HEK293 (cell line): ENCODE results near the gene DCUN1D3.

ENCODE experiments used
- BCL11A ChIP-seq: fragments of 450-650 bp; formaldehyde crosslinking; IDR thresholded peaks from 2 replicates; pipeline ENCODE4 v1.5.1; 2016; ENCODE audit warnings: low read depth, missing biosample characterization, missing genetic modification characterization
- GFI1B ChIP-seq: fragments of 450-650 bp; formaldehyde crosslinking; IDR thresholded peaks from 2 replicates; pipeline ENCODE4 v1.5.1; 2016; ENCODE audit warnings: missing biosample characterization, missing genetic modification characterization
- KLF10 ChIP-seq: fragments of 450-650 bp; IDR thresholded peaks from 2 replicates; pipeline ENCODE4 v1.5.1; 2018; ENCODE audit warnings: missing biosample characterization, mild to moderate bottlenecking, missing genetic modification characterization
- RBAK ChIP-seq: fragments of 450-650 bp; formaldehyde crosslinking; IDR thresholded peaks from 2 replicates; pipeline ENCODE4 v1.5.1; 2016; ENCODE audit warnings: missing biosample characterization, missing genetic modification characterization
- SP7 ChIP-seq: fragments of 450-650 bp; formaldehyde crosslinking; IDR thresholded peaks from 2 replicates; pipeline ENCODE4 v1.5.1; 2016; ENCODE audit warnings: missing biosample characterization, missing genetic modification characterization
- ZBTB7A ChIP-seq: fragments of 450-650 bp; formaldehyde crosslinking; IDR thresholded peaks from 2 replicates; pipeline ENCODE4 v1.5.1; 2016; ENCODE audit warnings: low read depth, missing biosample characterization, missing genetic modification characterization
- ZFP37 ChIP-seq: fragments of 450-650 bp; formaldehyde crosslinking; IDR thresholded peaks from 2 replicates; pipeline ENCODE4 v1.5.1; 2016; ENCODE audit warnings: missing biosample characterization, missing genetic modification characterization
- ZNF121 ChIP-seq: fragments of 450-650 bp; formaldehyde crosslinking; IDR thresholded peaks from 2 replicates; pipeline ENCODE4 v1.5.1; 2016; ENCODE audit warnings: missing biosample characterization, missing genetic modification characterization
- ZNF174 ChIP-seq: fragments of 450-650 bp; formaldehyde crosslinking; IDR thresholded peaks from 2 replicates; pipeline ENCODE4 v1.5.0; 2017; ENCODE audit warnings: missing biosample characterization, mild to moderate bottlenecking, missing genetic modification characterization
- ZNF214 ChIP-seq: fragments of 450-650 bp; formaldehyde crosslinking; IDR thresholded peaks from 2 replicates; pipeline ENCODE4 v1.5.1; 2017; ENCODE audit warnings: missing biosample characterization, mild to moderate bottlenecking, missing genetic modification characterization, borderline replicate concordance
- ZNF354C ChIP-seq: fragments of 450-650 bp; formaldehyde crosslinking; IDR thresholded peaks from 2 replicates; pipeline ENCODE4 v1.5.1; 2016; ENCODE audit warnings: missing biosample characterization, missing genetic modification characterization, low read depth, borderline replicate concordance
- ZNF391 ChIP-seq: fragments of 450-650 bp; formaldehyde crosslinking; IDR thresholded peaks from 2 replicates; pipeline ENCODE4 v1.5.1; 2016; ENCODE audit warnings: low read depth, missing biosample characterization, missing genetic modification characterization, borderline replicate concordance
- ZNF394 ChIP-seq: fragments of 450-650 bp; formaldehyde crosslinking; IDR thresholded peaks from 2 replicates; pipeline ENCODE4 v1.5.1; 2016; ENCODE audit warnings: missing biosample characterization, missing genetic modification characterization, mild to moderate bottlenecking, moderate library complexity, borderline replicate concordance
- ZNF449 ChIP-seq: fragments of 450-650 bp; formaldehyde crosslinking; IDR thresholded peaks from 2 replicates; pipeline ENCODE4 v1.5.1; 2017; ENCODE audit warnings: missing biosample characterization, mild to moderate bottlenecking, missing genetic modification characterization, moderate library complexity
- ZNF488 ChIP-seq: fragments of 450-650 bp; formaldehyde crosslinking; IDR thresholded peaks from 2 replicates; pipeline ENCODE4 v1.5.1; 2016; ENCODE audit warnings: missing biosample characterization, missing genetic modification characterization
- ZNF521 ChIP-seq: fragments of 450-650 bp; formaldehyde crosslinking; IDR thresholded peaks from 2 replicates; pipeline ENCODE4 v1.5.1; 2017; ENCODE audit warnings: missing biosample characterization, mild to moderate bottlenecking, missing genetic modification characterization
- ZNF560 ChIP-seq: fragments of 450-650 bp; formaldehyde crosslinking; IDR thresholded peaks from 2 replicates; pipeline ENCODE4 v1.5.1; 2017; ENCODE audit warnings: missing biosample characterization, missing genetic modification characterization, borderline replicate concordance
- ZNF571 ChIP-seq: fragments of 450-650 bp; formaldehyde crosslinking; IDR thresholded peaks from 2 replicates; pipeline ENCODE4 v1.5.0; 2017; ENCODE audit warnings: missing biosample characterization, missing genetic modification characterization
- ZNF600 ChIP-seq: fragments of 450-650 bp; formaldehyde crosslinking; IDR thresholded peaks from 2 replicates; pipeline ENCODE4 v1.5.1; 2016; ENCODE audit warnings: missing biosample characterization, missing genetic modification characterization
- ZNF610 ChIP-seq: fragments of 450-650 bp; formaldehyde crosslinking; IDR thresholded peaks from 2 replicates; pipeline ENCODE4 v1.5.1; 2016; ENCODE audit warnings: missing biosample characterization, missing genetic modification characterization, borderline replicate concordance
- ZNF626 ChIP-seq: fragments of 450-650 bp; sonication (Bioruptor Pico); formaldehyde crosslinking; IDR thresholded peaks from 2 replicates; pipeline ENCODE4 v1.5.1; 2018; ENCODE audit warnings: missing biosample characterization, missing genetic modification characterization, inconsistent platforms
- ZNF654 ChIP-seq: fragments of 450-650 bp; formaldehyde crosslinking; IDR thresholded peaks from 2 replicates; pipeline ENCODE4 v1.5.1; 2016; ENCODE audit warnings: low read depth, missing biosample characterization, missing genetic modification characterization
- ZNF664 ChIP-seq: fragments of 450-650 bp; formaldehyde crosslinking; IDR thresholded peaks from 2 replicates; pipeline ENCODE4 v1.5.1; 2016; ENCODE audit warnings: missing biosample characterization, missing genetic modification characterization
- ZNF677 ChIP-seq: fragments of 450-650 bp; IDR thresholded peaks from 2 replicates; pipeline ENCODE4 v1.5.0; 2018; ENCODE audit warnings: missing biosample characterization, mild to moderate bottlenecking, missing genetic modification characterization, moderate library complexity
- ZNF692 ChIP-seq: fragments of 450-650 bp; formaldehyde crosslinking; IDR thresholded peaks from 2 replicates; pipeline ENCODE4 v1.5.1; 2016; ENCODE audit warnings: missing biosample characterization, missing genetic modification characterization
- ZNF747 ChIP-seq: fragments of 450-650 bp; formaldehyde crosslinking; IDR thresholded peaks from 2 replicates; pipeline ENCODE4 v1.5.1; 2016; ENCODE audit warnings: missing biosample characterization, missing genetic modification characterization
- ZNF768 ChIP-seq: fragments of 450-650 bp; formaldehyde crosslinking; IDR thresholded peaks from 2 replicates; pipeline ENCODE4 v1.5.1; 2018; ENCODE audit warnings: missing biosample characterization, mild to moderate bottlenecking, missing genetic modification characterization
- TF ChIP-seq, protein P1 (sequence below): fragments of 450-650 bp; formaldehyde crosslinking; IDR thresholded peaks from 2 replicates; pipeline ENCODE4 v1.5.1; 2016; ENCODE audit warnings: missing biosample characterization, missing genetic modification characterization
- TF ChIP-seq, protein P2 (sequence below): fragments of 450-650 bp; formaldehyde crosslinking; IDR thresholded peaks from 2 replicates; pipeline ENCODE4; 2016; ENCODE audit warnings: missing biosample characterization, missing genetic modification characterization
- TF ChIP-seq, protein P3 (sequence below): fragments of 450-650 bp; formaldehyde crosslinking; IDR thresholded peaks from 2 replicates; pipeline ENCODE4 v1.5.1; 2016; ENCODE audit warnings: missing biosample characterization, missing genetic modification characterization

DCUN1D3 gene

DNA sequence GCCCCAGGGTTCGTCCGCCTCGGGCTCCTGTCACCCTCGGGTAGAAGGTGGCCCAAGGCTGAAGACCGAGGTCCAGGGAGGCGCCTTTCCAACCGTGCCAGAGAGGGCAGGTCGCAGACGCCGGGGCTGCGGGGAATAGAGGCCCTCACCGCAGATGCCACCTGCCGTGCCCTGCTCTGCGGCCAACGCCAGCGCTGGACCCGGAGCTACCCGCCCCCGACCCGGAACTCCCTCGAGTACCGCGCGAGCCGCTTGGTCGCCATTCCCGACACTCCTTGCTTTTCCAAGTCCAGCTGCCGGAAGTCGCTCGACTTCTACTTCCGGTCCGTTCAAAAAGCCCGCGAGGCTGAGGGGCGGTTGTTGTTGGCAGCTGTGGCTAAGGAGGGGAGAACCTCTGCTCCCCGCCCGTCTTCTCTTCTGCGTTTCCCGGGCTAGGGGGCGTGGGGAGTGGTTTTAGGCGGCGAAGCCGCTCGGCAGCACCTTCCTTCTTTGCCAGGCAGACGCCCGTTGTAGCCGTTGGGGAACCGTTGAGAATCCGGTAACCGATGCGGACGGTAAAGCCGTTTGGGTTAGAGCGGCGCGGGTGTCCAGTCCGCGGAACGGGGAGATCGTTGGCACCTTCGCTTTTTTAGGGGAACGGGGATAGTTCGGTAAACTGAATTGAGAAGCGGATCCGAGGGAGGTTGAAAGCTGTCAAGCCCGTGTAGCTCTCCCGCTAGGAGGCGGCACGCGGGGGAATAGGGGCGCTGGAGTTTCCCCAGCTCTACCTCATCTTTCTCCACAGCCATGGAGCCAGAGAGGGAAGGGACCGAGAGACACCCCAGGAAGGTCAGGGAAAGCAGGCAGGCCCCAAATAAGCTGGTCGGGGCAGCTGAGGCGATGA, 93.7 kb downstream of the DCUN1D3 start, which contains the start of the genes ERI2 and REXO5 (continued):
- TF ChIP-seq, protein P1, sequence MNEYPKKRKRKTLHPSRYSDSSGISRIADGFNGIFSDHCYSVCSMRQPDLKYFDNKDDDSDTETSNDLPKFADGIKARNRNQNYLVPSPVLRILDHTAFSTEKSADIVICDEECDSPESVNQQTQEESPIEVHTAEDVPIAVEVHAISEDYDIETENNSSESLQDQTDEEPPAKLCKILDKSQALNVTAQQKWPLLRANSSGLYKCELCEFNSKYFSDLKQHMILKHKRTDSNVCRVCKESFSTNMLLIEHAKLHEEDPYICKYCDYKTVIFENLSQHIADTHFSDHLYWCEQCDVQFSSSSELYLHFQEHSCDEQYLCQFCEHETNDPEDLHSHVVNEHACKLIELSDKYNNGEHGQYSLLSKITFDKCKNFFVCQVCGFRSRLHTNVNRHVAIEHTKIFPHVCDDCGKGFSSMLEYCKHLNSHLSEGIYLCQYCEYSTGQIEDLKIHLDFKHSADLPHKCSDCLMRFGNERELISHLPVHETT, result peak; percentile 21; the same call in 1 of the 2 replicates
- peak; percentile 36; the same call in 1 of the 2 replicates for TF ChIP-seq ZBTB7A (tag by site-specific recombination)
- no peak for TF ChIP-seq ZNF747 (tag by site-specific recombination)
- TF ChIP-seq ZNF521 (tag by site-specific recombination), result no peak
- 0 out of 2 replicates have a peak, but pooled peaks have one; percentile 27 for TF ChIP-seq ZNF610 (tag by site-specific recombination)
- TF ChIP-seq, protein P2, sequence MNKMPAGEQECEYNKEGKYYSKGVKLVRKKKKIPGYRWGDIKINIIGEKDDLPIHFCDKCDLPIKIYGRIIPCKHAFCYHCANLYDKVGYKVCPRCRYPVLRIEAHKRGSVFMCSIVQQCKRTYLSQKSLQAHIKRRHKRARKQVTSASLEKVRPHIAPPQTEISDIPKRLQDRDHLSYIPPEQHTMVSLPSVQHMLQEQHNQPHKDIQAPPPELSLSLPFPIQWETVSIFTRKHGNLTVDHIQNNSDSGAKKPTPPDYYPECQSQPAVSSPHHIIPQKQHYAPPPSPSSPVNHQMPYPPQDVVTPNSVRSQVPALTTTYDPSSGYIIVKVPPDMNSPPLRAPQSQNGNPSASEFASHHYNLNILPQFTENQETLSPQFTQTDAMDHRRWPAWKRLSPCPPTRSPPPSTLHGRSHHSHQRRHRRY (tag by site-specific recombination), result no peak
- peak; percentile 33; the same call in 1 of the 2 replicates for TF ChIP-seq ZNF600 (tag by site-specific recombination)
- TF ChIP-seq, protein P3, sequence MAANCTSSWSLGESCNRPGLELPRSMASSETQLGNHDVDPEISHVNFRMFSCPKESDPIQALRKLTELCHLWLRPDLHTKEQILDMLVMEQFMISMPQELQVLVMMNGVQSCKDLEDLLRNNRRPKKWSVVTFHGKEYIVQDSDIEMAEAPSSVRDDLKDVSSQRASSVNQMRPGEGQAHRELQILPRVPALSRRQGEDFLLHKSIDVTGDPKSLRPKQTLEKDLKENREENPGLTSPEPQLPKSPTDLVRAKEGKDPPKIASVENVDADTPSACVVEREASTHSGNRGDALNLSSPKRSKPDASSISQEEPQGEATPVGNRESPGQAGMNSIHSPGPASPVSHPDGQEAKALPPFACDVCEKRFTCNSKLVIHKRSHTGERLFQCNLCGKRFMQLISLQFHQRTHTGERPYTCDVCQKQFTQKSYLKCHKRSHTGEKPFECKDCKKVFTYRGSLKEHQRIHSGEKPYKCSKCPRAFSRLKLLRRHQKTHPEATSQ (tag by site-specific recombination), result no peak
- TF ChIP-seq ZNF354C (tag by site-specific recombination), result no peak
- TF ChIP-seq RBAK (tag by site-specific recombination), result no peak
- 0 out of 2 replicates have a peak, but pooled peaks have one; percentile 22 for TF ChIP-seq ZFP37 (tag by site-specific recombination)
- TF ChIP-seq ZNF626 (tag by site-specific recombination), result no peak
- TF ChIP-seq GFI1B (tag by site-specific recombination), result no peak
- TF ChIP-seq ZNF654, result no peak
- TF ChIP-seq SP7 (tag by site-specific recombination), result peak; percentile 68
- no peak for TF ChIP-seq ZNF664 (tag by site-specific recombination)
- TF ChIP-seq ZNF121 (tag by site-specific recombination), result no peak
- peak; percentile 27; the same call in 1 of the 2 replicates for TF ChIP-seq KLF10 (tag by site-specific recombination)
- no peak for TF ChIP-seq ZNF174 (tag by site-specific recombination)
- no peak for TF ChIP-seq ZNF214 (tag by site-specific recombination)
- no peak for TF ChIP-seq ZNF677 (tag by site-specific recombination)
- no peak for TF ChIP-seq ZNF391
- no peak for TF ChIP-seq BCL11A (tag by site-specific recombination)
- no peak for TF ChIP-seq ZNF488 (tag by site-specific recombination)
- peak; percentile 68 for TF ChIP-seq ZNF692 (tag by site-specific recombination)
- TF ChIP-seq ZNF560 (tag by site-specific recombination), result no peak
- no peak for TF ChIP-seq ZNF449 (tag by site-specific recombination)
- no peak for TF ChIP-seq ZNF571 (tag by site-specific recombination)
- peak; percentile 65; the same call in 1 of the 2 replicates for TF ChIP-seq ZNF394 (tag by site-specific recombination)
- no peak for TF ChIP-seq ZNF768 (tag by site-specific recombination)
